PC-9 (cell line): Measurements from ENCODE around the gene LY6G6D. TPM values are rescaled to one million over a fixed set of nuclear protein-coding genes. Genes with fewer than 3 reads are reported as not detected.

ENCODE experiments used
- BruUV-seq: library from RNA; stranded (reverse); fragments of 400-500 nt; replicated peaks from 2 replicates; lab custom pipeline; 2021; lab: Mats Ljungman, UMichigan
- CTCF ChIA-PET: fragments of 300-600 bp; sonication (Branson Sonifier 250); formaldehyde crosslinking; loops from one replicate; lab custom pipeline; 2022; ENCODE audit warnings: antibody characterized with exemption; lab: Charles Lee
- POLR2A ChIA-PET: fragments of 300-600 bp; sonication (Branson Sonifier 250); formaldehyde crosslinking; loops from one replicate; lab custom pipeline; 2022; ENCODE audit warnings: antibody characterized with exemption; ENCODE audit not compliant: unreplicated experiment; lab: Charles Lee
- DNase-seq, 2 experiments: peaks; one replicate each; pipeline versions ENCODE4 v3.0.0 to v3.0.0-alpha.2; 2015 to 2022; ENCODE audit warnings: mixed read lengths in 1 of 2
- H2AFZ ChIP-seq: fragments of 200-600 bp; sonication (generic); 2 replicates; pipeline ENCODE4 v1.8.1; 2017; ENCODE audit warnings: antibody characterized with exemption
- H3F3A ChIP-seq: fragments of 200-600 bp; sonication (generic); 2 replicates; pipeline ENCODE4 v1.8.1; 2017; ENCODE audit warnings: antibody characterized with exemption, mild to moderate bottlenecking, low read depth; ENCODE audit not compliant: insufficient read depth
- H3K27ac ChIP-seq: fragments of 200-600 bp; sonication (generic); 2 replicates; pipeline ENCODE4 v1.6.1; 2016; ENCODE audit warnings: mixed run types
- H3K27me3 ChIP-seq: fragments of 200-600 bp; sonication (generic); 2 replicates; pipeline ENCODE4 v1.6.1; 2016; ENCODE audit warnings: low read depth, mixed run types; ENCODE audit not compliant: insufficient read depth
- H3K36me3 ChIP-seq: fragments of 200-600 bp; sonication (generic); 2 replicates; pipeline ENCODE4 v1.6.1; 2016; ENCODE audit warnings: low read depth, mixed run types
- H3K4me1 ChIP-seq: fragments of 200-600 bp; sonication (generic); replicated peaks from 2 replicates; pipeline ENCODE4 v1.6.1; 2016; ENCODE audit warnings: mixed run types; ENCODE audit not compliant: insufficient read depth
- H3K4me2 ChIP-seq: fragments of 200-600 bp; sonication (generic); 2 replicates; pipeline ENCODE4 v1.6.1; 2017; ENCODE audit warnings: mixed run types
- H3K4me3 ChIP-seq: fragments of 200-600 bp; sonication (generic); 2 replicates; pipeline ENCODE4 v1.6.1; 2016; ENCODE audit warnings: mixed run types
- H3K79me2 ChIP-seq: fragments of 200-600 bp; sonication (generic); 2 replicates; pipeline ENCODE4 v1.6.1; 2017; ENCODE audit warnings: low read depth, mixed run types
- H3K9me2 ChIP-seq: fragments of 200-600 bp; sonication (generic); 2 replicates; pipeline ENCODE4 v1.8.1; 2017; ENCODE audit warnings: mild to moderate bottlenecking; ENCODE audit not compliant: insufficient read depth
- H3K9me3 ChIP-seq: fragments of 200-600 bp; sonication (generic); 2 replicates; pipeline ENCODE4 v1.8.1; 2016; ENCODE audit warnings: low read depth; ENCODE audit not compliant: insufficient read depth
- H4K20me1 ChIP-seq: fragments of 200-600 bp; sonication (generic); 2 replicates; pipeline ENCODE4 v1.8.1; 2017; ENCODE audit not compliant: insufficient read depth
- EZH2 ChIP-seq: fragments of 200-600 bp; sonication (generic); IDR thresholded peaks from 2 replicates; pipeline ENCODE4 v1.8.0; 2017; ENCODE audit warnings: antibody characterized with exemption, low read depth
- intact Hi-C: fragments of 100-400 bp; cut with micrococcal nuclease; formaldehyde crosslinking; loops from one replicate; pipeline ENCODE4 v1.10.0; 2022; ENCODE audit not compliant: unreplicated experiment
- total RNA-seq: library from RNA; stranded (reverse); gene quantifications from 2 replicates; pipeline ENCODE4 v1.2.3, GENCODE V29; 2021
- TF ChIP-seq, protein P1 (sequence below): fragments of 200-600 bp; sonication (generic); conservative IDR thresholded peaks from 2 replicates; pipeline ENCODE4 v1.6.1; 2017; ENCODE audit warnings: mixed run types, antibody characterized with exemption, mild to moderate bottlenecking, moderate library complexity

Gene LY6G6D
- total RNA-seq, 1 experiment from 2014 or later: not detected

- H3K27ac ChIP-seq: no peak overlapping the region
- H4K20me1 ChIP-seq: no peaks in the 10 kb centered on the region
- BruUV-seq: no TSS peak
- no peaks in the 10 kb centered on the region for H3K36me3 ChIP-seq
- H3K4me3 ChIP-seq: no peak overlapping the region
- H3K9me3 ChIP-seq: no peaks in the 10 kb centered on the region
- H3K27me3 ChIP-seq: no peaks in the 10 kb centered on the region
- POLR2A ChIA-PET: interaction anchor here (0.6 kb wide), 1 partner anchor 124 kb away, joined by 3 read pairs; no protein-coding TSS in a partner anchor
- H3K9me2 ChIP-seq: no peaks in the 10 kb centered on the region
- intact Hi-C loops: no loop called here
- CTCF ChIA-PET: no interaction called here
- TF ChIP-seq, protein P1, sequence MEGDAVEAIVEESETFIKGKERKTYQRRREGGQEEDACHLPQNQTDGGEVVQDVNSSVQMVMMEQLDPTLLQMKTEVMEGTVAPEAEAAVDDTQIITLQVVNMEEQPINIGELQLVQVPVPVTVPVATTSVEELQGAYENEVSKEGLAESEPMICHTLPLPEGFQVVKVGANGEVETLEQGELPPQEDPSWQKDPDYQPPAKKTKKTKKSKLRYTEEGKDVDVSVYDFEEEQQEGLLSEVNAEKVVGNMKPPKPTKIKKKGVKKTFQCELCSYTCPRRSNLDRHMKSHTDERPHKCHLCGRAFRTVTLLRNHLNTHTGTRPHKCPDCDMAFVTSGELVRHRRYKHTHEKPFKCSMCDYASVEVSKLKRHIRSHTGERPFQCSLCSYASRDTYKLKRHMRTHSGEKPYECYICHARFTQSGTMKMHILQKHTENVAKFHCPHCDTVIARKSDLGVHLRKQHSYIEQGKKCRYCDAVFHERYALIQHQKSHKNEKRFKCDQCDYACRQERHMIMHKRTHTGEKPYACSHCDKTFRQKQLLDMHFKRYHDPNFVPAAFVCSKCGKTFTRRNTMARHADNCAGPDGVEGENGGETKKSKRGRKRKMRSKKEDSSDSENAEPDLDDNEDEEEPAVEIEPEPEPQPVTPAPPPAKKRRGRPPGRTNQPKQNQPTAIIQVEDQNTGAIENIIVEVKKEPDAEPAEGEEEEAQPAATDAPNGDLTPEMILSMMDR: no peak
- no peak for TF ChIP-seq EZH2
- peaks cover 5% of the 10 kb centered on the region; the same call in 1 of the 2 replicates for H3K4me1 ChIP-seq
- no peak for DNase-seq
- H3K79me2 ChIP-seq: no peaks in the 10 kb centered on the region
- no peak overlapping the region for H3K4me2 ChIP-seq
- peaks cover 8% of the 10 kb centered on the region; the same call in 1 of the 2 replicates for H3F3A ChIP-seq
- H2AFZ ChIP-seq: no peak overlapping the region
Measured at GRCh38 chr6:31762878-31763618, 47.9 kb downstream of the LY6G6D start.

GRCh38 chr6:31763619-31763940, 48.4 kb downstream of the LY6G6D start:
- Histone ChIP-seq H3K36me3 (no peaks in the 10 kb centered on the region), H2AFZ (no peak overlapping the region), H3K4me1 (peaks cover 5% of the 10 kb centered on the region; the same call in 1 of the 2 replicates), H3K9me2 (no peaks in the 10 kb centered on the region), H4K20me1 (no peaks in the 10 kb centered on the region), H3K79me2 (no peaks in the 10 kb centered on the region), H3K9me3 (no peaks in the 10 kb centered on the region), H3F3A (peaks cover 8% of the 10 kb centered on the region; the same call in 1 of the 2 replicates), H3K4me3 (no peak overlapping the region), H3K27me3 (no peaks in the 10 kb centered on the region), H3K27ac (no peak overlapping the region), H3K4me2 (no peak overlapping the region)
- no TSS peak for BruUV-seq
- ChIA-PET POLR2A (interaction anchor here (0.6 kb wide), 4 partner anchors 9 to 125 kb away, joined by 3 to 7 read pairs (median 4); no protein-coding TSS in a partner anchor), CTCF (no interaction called here)
- DNase-seq: no peak
- TF ChIP-seq EZH2: no peak
- TF ChIP-seq, protein P1: no peak
- intact Hi-C loops: no loop called here

GRCh38 chr6:31764198-31764597, 49.0 kb downstream of the LY6G6D start:
- H3K27ac ChIP-seq: no peak overlapping the region
- DNase-seq: no peak
- H3K4me3 ChIP-seq: no peak overlapping the region
- peaks cover 5% of the 10 kb centered on the region; the same call in 1 of the 2 replicates for H3K4me1 ChIP-seq
- no peaks in the 10 kb centered on the region for H3K79me2 ChIP-seq
- no TSS peak for BruUV-seq
- intact Hi-C loops: no loop called here
- H4K20me1 ChIP-seq: no peaks in the 10 kb centered on the region
- no peaks in the 10 kb centered on the region for H3K36me3 ChIP-seq
- no peaks in the 10 kb centered on the region for H3K27me3 ChIP-seq
- ChIA-PET CTCF (no interaction called here), POLR2A (interaction anchor here (0.6 to 0.7 kb wide), 5 partner anchors 8 to 125 kb away, joined by 3 to 7 read pairs (median 6); no protein-coding TSS in a partner anchor)
- H2AFZ ChIP-seq: no peak overlapping the region
- no peaks in the 10 kb centered on the region for H3K9me2 ChIP-seq
- peaks cover 8% of the 10 kb centered on the region; the same call in 1 of the 2 replicates for H3F3A ChIP-seq
- TF ChIP-seq EZH2: no peak
- H3K4me2 ChIP-seq: no peak overlapping the region
- H3K9me3 ChIP-seq: no peaks in the 10 kb centered on the region
